SK-N-SH (cell line): ENCODE measurements around the gene INSRR. TPM values are rescaled to one million over a fixed set of nuclear protein-coding genes. Genes with fewer than 3 reads are reported as not detected.
A peak's percentile ranks its signal among the peaks of the same experiment; 100 is the strongest.

Experiments
- CTCF ChIA-PET: fragments of 300-600, 350-600 bp; formaldehyde crosslinking; extraction: SDS; loops from one replicate; lab custom pipeline; 2021; lab: Yijun Ruan, JAX
- POLR2A ChIA-PET: fragments of 350-600 bp; sonication (Branson Sonifier 250); formaldehyde crosslinking; extraction: SDS; loops from one replicate; lab custom pipeline; 2020; ENCODE audit warnings: antibody characterized with exemption, inconsistent platforms; lab: Yijun Ruan, JAX
- DNase-seq: peaks from one replicate; pipeline ENCODE4 v3.0.0; 2012
- H2AFZ ChIP-seq: fragments of 200-600 bp; sonication (generic); 2 replicates; pipeline ENCODE4 v1.8.1; 2016; ENCODE audit warnings: antibody characterized with exemption, mild to moderate bottlenecking, low read depth
- H3F3A ChIP-seq: fragments of 200-600 bp; sonication (generic); replicated peaks from 2 replicates; pipeline ENCODE3; 2016; ENCODE audit warnings: antibody characterized with exemption, mild to moderate bottlenecking; ENCODE audit not compliant: insufficient read depth
- H3K27ac ChIP-seq, 2 experiments: fragments of 200-500 bp in 1 of 2; fragments of 200-600 bp in 1 of 2; sonication (Bioruptor generic) in 1 of 2; sonication (generic), shearing (Covaris generic) in 1 of 2; 2 replicates each; pipeline versions ENCODE4 v1.5.1 to v1.6.1; 2014 to 2016; ENCODE audit warnings: low read depth in 2 of 2, inconsistent platforms in 1 of 2, low read length in 1 of 2, mild to moderate bottlenecking in 1 of 2, mixed read lengths in 1 of 2
- H3K27me3 ChIP-seq: fragments of 200-600 bp; sonication (generic), shearing (Covaris generic); 2 replicates; pipeline ENCODE4 v1.6.1; 2016; ENCODE audit warnings: mixed run types; ENCODE audit not compliant: insufficient read depth
- H3K36me3 ChIP-seq, 2 experiments: fragments of 200-500 bp in 1 of 2; fragments of 200-600 bp in 1 of 2; sonication (Bioruptor generic) in 1 of 2; sonication (generic) in 1 of 2; replicated peaks in 1 of 2; 2 replicates each; pipeline versions ENCODE3 to v1.5.1; 2014 to 2016; ENCODE audit warnings: low read length in 1 of 2, mild to moderate bottlenecking in 1 of 2; ENCODE audit not compliant: insufficient read depth in 2 of 2, control insufficient read depth in 1 of 2
- H3K4me1 ChIP-seq, 2 experiments: fragments of 200-500 bp in 1 of 2; fragments of 200-600 bp in 1 of 2; sonication (Bioruptor generic) in 1 of 2; sonication (generic), shearing (Covaris generic) in 1 of 2; 2 replicates each; pipeline versions ENCODE4 v1.5.1 to v1.6.1; 2014 to 2016; ENCODE audit warnings: low read depth in 1 of 2, low read length in 1 of 2, mixed run types in 1 of 2; ENCODE audit not compliant: insufficient read depth in 2 of 2, control insufficient read depth in 1 of 2
- H3K4me2 ChIP-seq: fragments of 200-600 bp; sonication (generic), shearing (Covaris generic); 2 replicates; pipeline ENCODE4 v1.6.1; 2017; ENCODE audit warnings: mixed run types
- H3K4me3 ChIP-seq, 2 experiments: fragments of 200-500 bp in 1 of 2; fragments of 200-600 bp in 1 of 2; sonication (Bioruptor generic) in 1 of 2; sonication (generic), shearing (Covaris generic) in 1 of 2; 2 replicates each; pipeline versions ENCODE4 v1.5.1 to v1.8.1; 2014 to 2016; ENCODE audit warnings: low read depth in 2 of 2, inconsistent platforms in 1 of 2, low read length in 1 of 2, mild to moderate bottlenecking in 1 of 2, mixed read lengths in 1 of 2, moderate library complexity in 1 of 2
- H3K79me2 ChIP-seq: fragments of 200-600 bp; sonication (generic); 2 replicates; pipeline ENCODE4 v1.8.1; 2017; ENCODE audit warnings: mild to moderate bottlenecking; ENCODE audit not compliant: insufficient read depth
- H3K9ac ChIP-seq: fragments of 200-600 bp; sonication (generic); 2 replicates; pipeline ENCODE4 v1.6.1; 2017; ENCODE audit warnings: mixed run types
- H3K9me2 ChIP-seq: fragments of 200-600 bp; sonication (generic); 2 replicates; pipeline ENCODE4 v1.6.1; 2017; ENCODE audit warnings: mixed run types
- H3K9me3 ChIP-seq: fragments of 200-600 bp; sonication (generic); 2 replicates; pipeline ENCODE4 v1.6.1; 2017; ENCODE audit warnings: mixed run types, mild to moderate bottlenecking, moderate library complexity
- H4K20me1 ChIP-seq: fragments of 200-600 bp; sonication (generic); 2 replicates; pipeline ENCODE4 v1.6.1; 2017; ENCODE audit warnings: mild to moderate bottlenecking, mixed run types; ENCODE audit not compliant: insufficient read depth
- CHD2 ChIP-seq: fragments of 150-350 bp; IDR thresholded peaks from 2 replicates; pipeline ENCODE4 v1.6.1; 2018; ENCODE audit warnings: low read length; ENCODE audit not compliant: partially characterized antibody
- CTCF ChIP-seq: fragments of 200-600 bp; sonication (generic); IDR thresholded peaks from 2 replicates; pipeline ENCODE4 v1.6.1; 2017; ENCODE audit warnings: antibody characterized with exemption, mild to moderate bottlenecking, moderate library complexity
- EP300 ChIP-seq, 2 experiments: IDR thresholded peaks; 2 replicates each; pipeline versions ENCODE4 v1.4.0 to v1.6.1; 2012; ENCODE audit warnings: borderline replicate concordance in 1 of 2, low read depth in 1 of 2, low read length in 1 of 2
- FOSL2 ChIP-seq: IDR thresholded peaks from 2 replicates; pipeline ENCODE4 v1.4.0; 2012; ENCODE audit warnings: low read depth, mild to moderate bottlenecking, moderate library complexity, borderline replicate concordance
- GABPA ChIP-seq: IDR thresholded peaks from 2 replicates; pipeline ENCODE4 v1.4.0; 2012; ENCODE audit warnings: low read depth, mild to moderate bottlenecking
- JUND ChIP-seq: IDR thresholded peaks from 2 replicates; pipeline ENCODE4 v1.4.0; 2012
- MEF2A ChIP-seq: IDR thresholded peaks from 2 replicates; pipeline ENCODE4 v1.4.0; 2012; ENCODE audit warnings: low read depth, borderline replicate concordance
- NFIC ChIP-seq: IDR thresholded peaks from 2 replicates; pipeline ENCODE4 v1.4.0; 2012; ENCODE audit warnings: borderline replicate concordance
- RAD21 ChIP-seq: IDR thresholded peaks from 2 replicates; pipeline ENCODE4 v1.6.1; 2012; ENCODE audit warnings: mild to moderate bottlenecking, low read length
- RCOR1 ChIP-seq: fragments of 150-350 bp; IDR thresholded peaks from 2 replicates; pipeline ENCODE4 v1.6.1; 2017; ENCODE audit warnings: antibody characterized with exemption, low read length
- REST ChIP-seq: IDR thresholded peaks from 2 replicates; pipeline ENCODE4 v1.6.1; 2012; ENCODE audit warnings: mild to moderate bottlenecking, low read depth, low read length, moderate library complexity
- TEAD4 ChIP-seq: IDR thresholded peaks from 2 replicates; pipeline ENCODE4 v1.4.0; 2012; ENCODE audit warnings: mild to moderate bottlenecking, borderline replicate concordance; ENCODE audit not compliant: insufficient read depth
- ZBTB33 ChIP-seq: IDR thresholded peaks from 2 replicates; pipeline ENCODE4 v1.4.0; 2012; ENCODE audit warnings: low read depth, borderline replicate concordance
- WGBS: methylation state at CpG from one replicate; pipeline ENCODE4 v1.1.6; 2017; ENCODE audit warnings: low lambda C conversion rate; 5-methylcytosine and 5-hydroxymethylcytosine counted together
- polyA plus RNA-seq, 3 experiments: library from polyadenylated mRNA; depleted of rRNA; stranded (reverse); fragments of >200 nt; gene quantifications; 2 replicates each; pipeline ENCODE4 v1.2.3, GENCODE V29; 2012

Gene INSRR
- polyA plus RNA-seq, 1 of the 3 experiments (the other 2 are of a cell fraction), result 0.20 TPM

GRCh38 chr1:156889802-156890580 lies 31.1 kb upstream of the INSRR start (continued):
- TF ChIP-seq REST (no peak), RAD21 (peak; percentile 93), NFIC (no peak)

GRCh38 chr1:156887734-156888133 lies 28.8 kb upstream of the INSRR start:
- ChIA-PET CTCF (interaction anchor here (1.2 to 21.6 kb wide), 10 partner anchors 21 to 197 kb away, joined by 3 to 455 read pairs (median 135); partner anchors contain the start of genes INSRR, ISG20L2, METTL25B and MRPL24), POLR2A (interaction anchor here (0.8 to 2.9 kb wide), 2 partner anchors 27 to 87 kb away, joined by 4 to 27 read pairs; partner anchors contain the start of genes INSRR and NTRK1)
- Histone ChIP-seq H3K9me2 (no peaks in the 10 kb centered on the region), H3K27me3 (no peaks in the 10 kb centered on the region; the same call in 1 of the 2 replicates), H3K79me2 (no peaks in the 10 kb centered on the region), H4K20me1 (no peaks in the 10 kb centered on the region), H2AFZ (no peak overlapping the region), H3K36me3 (no peaks in the 10 kb centered on the region), H3K9me3 (no peaks in the 10 kb centered on the region), H3K27ac (no peak overlapping the region; a peak in 1 of 4 replicates), H3K4me2 (no peak overlapping the region), H3K4me1 (peaks cover 0 to 46% of the 10 kb centered on the region in 2 experiments; a peak in 1 of 4 replicates), H3K4me3 (no peak overlapping the region), H3K9ac (no peak overlapping the region), H3F3A (peaks cover 16% of the 10 kb centered on the region)
- 30% methylated on average over 6 of the region's 6 CpGs for WGBS
- TF ChIP-seq JUND (no peak), ZBTB33 (no peak), REST (no peak), EP300 (IDR thresholded peaks at IDR 0.05; ENCODE audit: borderline replicate concordance in 1 of 2, low read depth in 1 of 2, low read length in 1 of 2) (no peak), MEF2A (no peak), GABPA (no peak), TEAD4 (no peak), RCOR1 (no peak), CHD2 (no peak), CTCF (no peak), FOSL2 (no peak)
- peak; percentile 44 for DNase-seq
